GM12878 (cell line): Measurements from ENCODE around the gene NLGN1. TPM values are rescaled to one million over a fixed set of nuclear protein-coding genes. Genes with fewer than 3 reads are reported as not detected.

Source experiments
- ATAC-seq: fragments of 200-7000 bp; cut with Tn5 transposase; 3 replicates; pipeline ENCODE4 v1.9.1; 2020; ENCODE audit warnings: mild to moderate bottlenecking, moderate library complexity
- BruUV-seq: library from RNA; stranded (reverse); fragments of 400-500 nt; replicated peaks from 2 replicates; lab custom pipeline; 2021; lab: Mats Ljungman, UMichigan
- CTCF ChIA-PET: fragments of 300-600 bp; sonication (Branson Sonifier 250); formaldehyde crosslinking; extraction: SDS; loops from one replicate; lab custom pipeline; 2021; ENCODE audit warnings: inconsistent platforms; lab: Yijun Ruan, JAX
- POLR2A ChIA-PET: fragments of 350-600 bp; formaldehyde crosslinking; extraction: SDS; loops from one replicate; lab custom pipeline; 2021; ENCODE audit warnings: inconsistent platforms; lab: Charles Lee
- RAD21 ChIA-PET: fragments of 300-600 bp; sonication (Branson Sonifier 250); formaldehyde crosslinking; loops from one replicate; lab custom pipeline; 2023; ENCODE audit warnings: antibody characterized with exemption; ENCODE audit not compliant: unreplicated experiment; lab: Charles Lee
- SMC1A ChIA-PET: fragments of 300-600 bp; sonication (Branson Sonifier 250); formaldehyde crosslinking; loops from one replicate; lab custom pipeline; 2023; ENCODE audit not compliant: unreplicated experiment, uncharacterized antibody; lab: Charles Lee
- DNase-seq: peaks from one replicate; pipeline ENCODE4 v3.0.0-alpha.2; 2011; ENCODE audit warnings: low read depth, low spot score
- FAIRE-seq: peaks from 3 replicates; lab custom pipeline; 2011; peaks lifted over from hg19 to GRCh38; lab: Jason Lieb, UNC
- H2AFZ ChIP-seq: 2 replicates; pipeline ENCODE4 v1.6.0; 2011; ENCODE audit warnings: low read depth, low read length, control low read depth; ENCODE audit not compliant: control insufficient read depth
- H3K27ac ChIP-seq: 2 replicates; pipeline ENCODE4 v1.5.1; 2011; ENCODE audit warnings: control low read depth; ENCODE audit not compliant: control insufficient read depth, insufficient read depth
- H3K27me3 ChIP-seq, 2 experiments: replicated peaks in 1 of 2; 2 replicates each; pipeline versions ENCODE4 v1.6.0 to v1.6.1; 2011; ENCODE audit warnings: low read length in 1 of 2; ENCODE audit not compliant: control insufficient read depth in 2 of 2, insufficient read depth in 2 of 2
- H3K36me3 ChIP-seq, 2 experiments: 2 replicates each; pipeline ENCODE4 v1.5.1; 2011; ENCODE audit warnings: low read length in 1 of 2; ENCODE audit not compliant: control insufficient read depth in 2 of 2, insufficient read depth in 2 of 2
- H3K4me1 ChIP-seq: 2 replicates; pipeline ENCODE4 v1.6.1; 2011; ENCODE audit warnings: mild to moderate bottlenecking, low read length, moderate library complexity, mixed read lengths; ENCODE audit not compliant: control insufficient read depth, insufficient read depth
- H3K4me2 ChIP-seq: 2 replicates; pipeline ENCODE4 v1.6.0; 2011; ENCODE audit warnings: control low read depth; ENCODE audit not compliant: control insufficient read depth, insufficient read depth
- H3K4me3 ChIP-seq: fragments of 200-600 bp; sonication (generic); 2 replicates; pipeline ENCODE4 v1.5.1; 2016
- H3K79me2 ChIP-seq: 2 replicates; pipeline ENCODE4 v1.6.0; 2011; ENCODE audit warnings: low read length; ENCODE audit not compliant: control insufficient read depth, insufficient read depth
- H3K9ac ChIP-seq: 2 replicates; pipeline ENCODE4 v1.8.0; 2011; ENCODE audit warnings: low read length, control low read depth, mixed read lengths; ENCODE audit not compliant: control insufficient read depth, insufficient read depth
- H3K9me3 ChIP-seq: replicated peaks from 3 replicates; pipeline ENCODE4 v1.5.1; 2011; ENCODE audit warnings: mild to moderate bottlenecking, low read length; ENCODE audit not compliant: control insufficient read depth, insufficient read depth
- H4K20me1 ChIP-seq: 2 replicates; pipeline ENCODE4 v1.6.0; 2011; ENCODE audit not compliant: control insufficient read depth, insufficient read depth
- FOXK2 ChIP-seq: fragments of 450-650 bp; IDR thresholded peaks from 2 replicates; pipeline ENCODE4 v1.6.1; 2017; ENCODE audit warnings: mild to moderate bottlenecking, moderate library complexity
- NR2C2 ChIP-seq: IDR thresholded peaks from 2 replicates; pipeline ENCODE4 v1.6.1; 2011; ENCODE audit warnings: borderline replicate concordance, low read depth; ENCODE audit not compliant: control insufficient read depth, insufficient read length
- TARDBP ChIP-seq: IDR thresholded peaks from 2 replicates; pipeline ENCODE4 v1.6.1; 2016; ENCODE audit warnings: borderline replicate concordance
- WRNIP1 ChIP-seq: IDR thresholded peaks from 2 replicates; pipeline ENCODE4 v1.6.1; 2011; ENCODE audit warnings: low read depth, low read length, improper control_type of control experiment, borderline replicate concordance
- YY1 ChIP-seq: IDR thresholded peaks from 2 replicates; pipeline ENCODE4 v1.6.1; 2011; ENCODE audit warnings: low read depth, mild to moderate bottlenecking, low read length
- ZZZ3 ChIP-seq: IDR thresholded peaks from 2 replicates; pipeline ENCODE4 v1.6.1; 2011; ENCODE audit warnings: low read depth; ENCODE audit not compliant: control insufficient read depth, insufficient read length
- WGBS: methylation state at CpG from one replicate; pipeline ENCODE4 v1.1.6; 2016; ENCODE audit warnings: low lambda C conversion rate; ENCODE audit not compliant: insufficient replicate concordance, insufficient coverage; ENCODE audit errors: missing lambda C conversion rate; 5-methylcytosine and 5-hydroxymethylcytosine counted together
- in situ Hi-C: fragments of 300-500 bp; cut with MboI; formaldehyde crosslinking; loops from 9 replicates; pipeline ENCODE4 v1.14.3; 2018; ENCODE audit warnings: mixed read lengths
- intact Hi-C: fragments of 100-400 bp; cut with micrococcal nuclease; formaldehyde crosslinking; loops from one replicate; pipeline ENCODE4 v1.14.2; 2022; ENCODE audit not compliant: unreplicated experiment
- polyA plus RNA-seq, 11 experiments: library from polyadenylated mRNA; depleted of rRNA in 4 of 11; unstranded in 6 of 11; stranded (reverse) in 5 of 11; fragments of >200 nt; fragmentation: Nextera tagmentation in 4 of 11; fragmentation: Illumina TruSeq in 1 of 11; extraction: Ambion mirVana in 4 of 11; extraction: Trizol in 1 of 11; gene quantifications; 1 replicate in 1 of 11; 2 replicates in 10 of 11; pipeline versions ENCODE4 v1.2.1 to v1.2.3, GENCODE V29; 2011 to 2016; ENCODE audit warnings: inconsistent platforms in 2 of 11, missing spikeins in 2 of 11, low read depth in 1 of 11
- total RNA-seq, 4 experiments: library from RNA; depleted of rRNA in 3 of 4; stranded (reverse); fragments of >200 nt in 3 of 4; fragmentation: Illumina TruSeq in 1 of 4; extraction: Trizol in 1 of 4; gene quantifications; 2 replicates each; pipeline versions ENCODE4 v1.2.1 to v1.2.3, GENCODE V29; 2013 to 2021
- TF ChIP-seq, protein P1 (sequence below): IDR thresholded peaks from 2 replicates; pipeline ENCODE4 v1.6.1; 2011; ENCODE audit warnings: borderline replicate concordance, low read depth, mild to moderate bottlenecking, moderate library complexity, mixed read lengths, low read length; ENCODE audit not compliant: insufficient read depth; ENCODE audit errors: extremely low read length

The NLGN1 gene
- total and polyA plus RNA-seq, 10 of the 15 experiments (the other 5 are each of a cell fraction or from before 2014, with no cell fraction given): not detected

- no peak for ATAC-seq
- no peak for TF ChIP-seq TARDBP
- no peak for TF ChIP-seq FOXK2
- TF ChIP-seq, protein P1, sequence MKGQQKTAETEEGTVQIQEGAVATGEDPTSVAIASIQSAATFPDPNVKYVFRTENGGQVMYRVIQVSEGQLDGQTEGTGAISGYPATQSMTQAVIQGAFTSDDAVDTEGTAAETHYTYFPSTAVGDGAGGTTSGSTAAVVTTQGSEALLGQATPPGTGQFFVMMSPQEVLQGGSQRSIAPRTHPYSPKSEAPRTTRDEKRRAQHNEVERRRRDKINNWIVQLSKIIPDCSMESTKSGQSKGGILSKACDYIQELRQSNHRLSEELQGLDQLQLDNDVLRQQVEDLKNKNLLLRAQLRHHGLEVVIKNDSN: no peak
- TF ChIP-seq WRNIP1: no peak
- no peak for TF ChIP-seq YY1
- TF ChIP-seq, all 136 proteins: peak for 0
- intact Hi-C loops: no loop called here
- ChIA-PET SMC1A (no interaction called here), POLR2A (no interaction called here), CTCF (no interaction called here), RAD21 (no interaction called here)
- no peaks in the 10 kb centered on the region for H4K20me1 ChIP-seq
- H2AFZ ChIP-seq: no peak overlapping the region
- H3K4me2 ChIP-seq: no peak overlapping the region
- no peaks in the 10 kb centered on the region for H3K9me3 ChIP-seq
- H3K4me1 ChIP-seq: no peaks in the 10 kb centered on the region
- 0% methylated on average over 2 of the region's 2 CpGs for WGBS
- no peak overlapping the region for H3K27ac ChIP-seq
- DNase-seq (no peak), FAIRE-seq (no peak)
- no TSS peak for BruUV-seq
- no peaks in the 10 kb centered on the region for H3K79me2 ChIP-seq
- no peak overlapping the region for H3K9ac ChIP-seq
- H3K4me3 ChIP-seq: no peak overlapping the region
- in situ Hi-C loops: no loop called here
- H3K27me3 ChIP-seq: no peaks in the 10 kb centered on the region; a peak in 1 of 4 replicates
- H3K36me3 ChIP-seq: no peaks in the 10 kb centered on the region
These were observed 504.1 kb downstream of the NLGN1 start for GRCh38 chr3:173901649-173902048.

DNA sequence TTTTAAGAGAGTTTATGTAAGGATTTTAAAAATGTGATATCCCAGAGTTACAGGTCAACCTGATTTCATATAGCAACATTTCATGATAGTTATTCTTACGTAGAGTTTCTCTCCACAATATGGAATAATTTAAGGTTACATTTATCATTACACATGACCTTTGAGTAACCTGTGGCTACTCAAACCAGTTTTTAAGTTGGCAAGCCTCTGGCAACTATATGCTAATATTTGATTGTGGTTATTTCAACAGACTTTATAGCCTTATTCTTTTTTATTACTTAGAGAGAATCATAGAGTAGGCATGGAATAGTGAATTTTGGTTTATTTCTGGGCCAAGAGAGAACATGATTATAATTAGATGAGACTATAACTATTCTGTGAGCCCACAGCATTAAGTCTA is 504.9 kb downstream of the NLGN1 start:
- no peaks in the 10 kb centered on the region; a peak in 1 of 4 replicates for H3K27me3 ChIP-seq
- no peaks in the 10 kb centered on the region for H3K79me2 ChIP-seq
- TF ChIP-seq NR2C2 (no peak), ZZZ3 (no peak)
- no peak overlapping the region for H3K27ac ChIP-seq
- ATAC-seq (no peak), FAIRE-seq (no peak), DNase-seq (no peak)
- no peak overlapping the region for H3K4me2 ChIP-seq
- no peak overlapping the region for H2AFZ ChIP-seq
- no peak overlapping the region for H3K4me3 ChIP-seq
- 33% methylated on average over 1 of the region's 1 CpG for WGBS
- in situ Hi-C loops (no loop called here), intact Hi-C loops (no loop called here)
- ChIA-PET SMC1A (no interaction called here), POLR2A (no interaction called here), RAD21 (no interaction called here), CTCF (no interaction called here)
- H3K9ac ChIP-seq: no peak overlapping the region
- no peaks in the 10 kb centered on the region for H3K36me3 ChIP-seq
- H4K20me1 ChIP-seq: no peaks in the 10 kb centered on the region
- no peaks in the 10 kb centered on the region for H3K9me3 ChIP-seq
- BruUV-seq: no TSS peak
- H3K4me1 ChIP-seq: no peaks in the 10 kb centered on the region
